ENCODE measurements around the gene NSD1.
"Not testable (repeated sequence)": the region's sequence is repeated elsewhere in the genome, so short reads cannot be mapped to it uniquely, and the experiment has no call there.

NSD1 gene

GRCh38 chr5:177249761-177250537 is 116.4 kb downstream of the NSD1 start:
- H3K4me3 ChIP-seq (ENCODE audit: low read depth, low read length): no peak overlapping the region
- in situ Hi-C loops (cut with HindIII; ENCODE audit: low sequenced_read_pairs): no loop called here
- no peak for TF ChIP-seq CTCF (IDR thresholded peaks at IDR 0.05; ENCODE audit: low read depth, low read length)
- no peak for DNase-seq (ENCODE audit: low read depth, low spot score)

GRCh38 chr5:177253252-177253651 is 119.7 kb downstream of the NSD1 start:
- in situ Hi-C loops (cut with HindIII; ENCODE audit: low sequenced_read_pairs): no loop called here
- no peak for TF ChIP-seq CTCF (IDR thresholded peaks at IDR 0.05; ENCODE audit: low read depth, low read length)
- no peak for DNase-seq (ENCODE audit: low read depth, low spot score)
- no peak overlapping the region for H3K4me3 ChIP-seq (ENCODE audit: low read depth, low read length)

GRCh38 chr5:177256296-177256695 is 122.7 kb downstream of the NSD1 start:
- TF ChIP-seq CTCF (IDR thresholded peaks at IDR 0.05; ENCODE audit: low read depth, low read length): no peak
- H3K4me3 ChIP-seq (ENCODE audit: low read depth, low read length): no peak overlapping the region
- in situ Hi-C loops (cut with HindIII; ENCODE audit: low sequenced_read_pairs): no loop called here
- no peak for DNase-seq (ENCODE audit: low read depth, low spot score)

- in situ Hi-C loops (cut with HindIII; ENCODE audit: low sequenced_read_pairs); H3K4me3 ChIP-seq (ENCODE audit: low read depth, low read length); DNase-seq (ENCODE audit: low read depth, low spot score): not testable (repeated sequence)
Measured at GRCh38 chr5:177258711-177259110, 125.1 kb downstream of the NSD1 start.

GRCh38 chr5:177260961-177261360 is 127.4 kb downstream of the NSD1 start:
- in situ Hi-C loops (cut with HindIII; ENCODE audit: low sequenced_read_pairs): no loop called here
- DNase-seq (ENCODE audit: low read depth, low spot score): no peak
- TF ChIP-seq CTCF (IDR thresholded peaks at IDR 0.05; ENCODE audit: low read depth, low read length): no peak

GRCh38 chr5:177261510-177261909 is 127.9 kb downstream of the NSD1 start:
- no peak for TF ChIP-seq CTCF (IDR thresholded peaks at IDR 0.05; ENCODE audit: low read depth, low read length)
- H3K4me3 ChIP-seq (ENCODE audit: low read depth, low read length): no peak overlapping the region
- DNase-seq (ENCODE audit: low read depth, low spot score): no peak
- in situ Hi-C loops (cut with HindIII; ENCODE audit: low sequenced_read_pairs): no loop called here

More at GRCh38 chr5:177260961-177261360, 127.4 kb downstream of the NSD1 start:
- no peak overlapping the region for H3K4me3 ChIP-seq (ENCODE audit: low read depth, low read length)

- TF ChIP-seq CTCF (IDR thresholded peaks at IDR 0.05; ENCODE audit: low read depth, low read length): no peak
- DNase-seq (ENCODE audit: low read depth, low spot score): no peak
- H3K4me3 ChIP-seq (ENCODE audit: low read depth, low read length): no peak overlapping the region
- in situ Hi-C loops (cut with HindIII; ENCODE audit: low sequenced_read_pairs): no loop called here
Measured at GRCh38 chr5:177264178-177264577, 130.6 kb downstream of the NSD1 start.

All from astrocyte of the spinal cord (primary cell).